AG09309 (cell line): ENCODE measurements around the gene S100A5.
A peak's percentile ranks its signal among the peaks of the same experiment; 100 is the strongest.

Experiments
- DNase-seq: peaks from one replicate; pipeline ENCODE4 v3.0.0-alpha.2; 2010; ENCODE audit warnings: low read depth
- H3K4me3 ChIP-seq: 2 replicates; pipeline ENCODE4 v1.5.1; 2011; ENCODE audit warnings: mild to moderate bottlenecking, low read depth, low read length, moderate library complexity; ENCODE audit not compliant: control insufficient read depth
- TF ChIP-seq, protein P1 (sequence below): IDR thresholded peaks from 2 replicates; pipeline ENCODE4 v1.5.1; 2011; ENCODE audit warnings: mild to moderate bottlenecking, low read depth, low read length, inconsistent platforms; ENCODE audit not compliant: insufficient read depth, control insufficient read depth; ENCODE audit errors: missing control alignments

S100A5 gene

DNA sequence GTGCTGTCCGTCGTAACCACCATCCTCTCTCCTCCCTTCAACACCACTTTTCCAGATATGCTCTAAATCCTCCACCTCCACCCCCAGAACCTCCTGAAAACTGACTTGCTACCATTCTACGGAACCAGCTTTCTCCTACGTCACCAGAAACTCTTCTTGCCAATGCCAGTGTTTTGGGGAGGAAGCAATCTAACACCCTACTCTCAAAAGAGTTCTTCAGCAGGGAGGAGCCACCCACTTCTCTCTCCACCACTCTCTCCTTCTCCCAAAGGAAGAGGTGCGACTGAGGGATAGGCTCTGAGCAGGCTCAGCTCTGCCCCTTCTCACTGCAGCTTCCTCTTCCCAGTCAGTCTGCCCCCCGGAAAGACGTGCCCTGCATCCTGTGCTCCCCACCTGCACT is 31.0 kb upstream of the S100A5 start:
- no peak for DNase-seq
- TF ChIP-seq, protein P1, sequence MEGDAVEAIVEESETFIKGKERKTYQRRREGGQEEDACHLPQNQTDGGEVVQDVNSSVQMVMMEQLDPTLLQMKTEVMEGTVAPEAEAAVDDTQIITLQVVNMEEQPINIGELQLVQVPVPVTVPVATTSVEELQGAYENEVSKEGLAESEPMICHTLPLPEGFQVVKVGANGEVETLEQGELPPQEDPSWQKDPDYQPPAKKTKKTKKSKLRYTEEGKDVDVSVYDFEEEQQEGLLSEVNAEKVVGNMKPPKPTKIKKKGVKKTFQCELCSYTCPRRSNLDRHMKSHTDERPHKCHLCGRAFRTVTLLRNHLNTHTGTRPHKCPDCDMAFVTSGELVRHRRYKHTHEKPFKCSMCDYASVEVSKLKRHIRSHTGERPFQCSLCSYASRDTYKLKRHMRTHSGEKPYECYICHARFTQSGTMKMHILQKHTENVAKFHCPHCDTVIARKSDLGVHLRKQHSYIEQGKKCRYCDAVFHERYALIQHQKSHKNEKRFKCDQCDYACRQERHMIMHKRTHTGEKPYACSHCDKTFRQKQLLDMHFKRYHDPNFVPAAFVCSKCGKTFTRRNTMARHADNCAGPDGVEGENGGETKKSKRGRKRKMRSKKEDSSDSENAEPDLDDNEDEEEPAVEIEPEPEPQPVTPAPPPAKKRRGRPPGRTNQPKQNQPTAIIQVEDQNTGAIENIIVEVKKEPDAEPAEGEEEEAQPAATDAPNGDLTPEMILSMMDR: no peak
- H3K4me3 ChIP-seq: no peak overlapping the region

DNA sequence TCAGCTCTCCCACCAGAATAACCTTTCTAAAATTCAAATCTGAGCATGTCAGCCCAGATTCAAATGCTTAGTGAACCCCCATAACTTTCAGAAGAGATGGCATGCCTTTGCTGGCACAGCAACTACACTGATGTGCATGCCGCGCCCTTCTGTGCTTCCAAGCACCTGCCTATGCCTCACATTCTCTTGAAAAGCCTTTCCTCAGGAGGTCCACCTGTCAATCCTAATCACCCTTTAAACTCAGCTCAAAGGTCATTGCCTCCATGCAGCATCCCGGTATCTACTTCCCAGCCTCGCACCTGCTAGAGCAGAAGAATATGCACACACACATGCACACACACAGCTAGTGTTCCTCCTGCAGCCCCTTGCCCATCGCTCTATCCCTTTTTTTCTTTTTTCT is 30.1 kb upstream of the S100A5 start:
- DNase-seq: no peak
- H3K4me3 ChIP-seq: no peak overlapping the region
- TF ChIP-seq, protein P1: no peak

DNA sequence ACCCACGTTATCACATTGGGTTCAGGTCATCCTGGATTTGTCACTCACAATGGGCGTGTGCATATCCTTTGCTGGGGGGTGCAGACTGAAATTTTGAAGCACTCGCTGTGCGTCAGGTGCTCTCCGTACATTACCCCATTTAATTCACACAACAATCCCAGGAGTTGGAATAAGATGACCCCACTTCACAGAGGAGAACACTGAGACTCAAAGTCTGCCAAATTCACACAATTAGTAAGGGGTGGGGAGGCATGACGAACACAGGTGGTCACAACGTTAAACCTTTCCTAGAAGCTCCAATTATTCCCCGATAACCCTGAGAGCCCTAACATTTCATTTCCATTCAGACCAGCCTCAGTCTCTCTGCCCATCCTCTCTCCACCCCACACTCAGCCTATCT is 28.7 kb upstream of the S100A5 start:
- no peak overlapping the region for H3K4me3 ChIP-seq
- DNase-seq: no peak
- TF ChIP-seq, protein P1: no peak

DNA sequence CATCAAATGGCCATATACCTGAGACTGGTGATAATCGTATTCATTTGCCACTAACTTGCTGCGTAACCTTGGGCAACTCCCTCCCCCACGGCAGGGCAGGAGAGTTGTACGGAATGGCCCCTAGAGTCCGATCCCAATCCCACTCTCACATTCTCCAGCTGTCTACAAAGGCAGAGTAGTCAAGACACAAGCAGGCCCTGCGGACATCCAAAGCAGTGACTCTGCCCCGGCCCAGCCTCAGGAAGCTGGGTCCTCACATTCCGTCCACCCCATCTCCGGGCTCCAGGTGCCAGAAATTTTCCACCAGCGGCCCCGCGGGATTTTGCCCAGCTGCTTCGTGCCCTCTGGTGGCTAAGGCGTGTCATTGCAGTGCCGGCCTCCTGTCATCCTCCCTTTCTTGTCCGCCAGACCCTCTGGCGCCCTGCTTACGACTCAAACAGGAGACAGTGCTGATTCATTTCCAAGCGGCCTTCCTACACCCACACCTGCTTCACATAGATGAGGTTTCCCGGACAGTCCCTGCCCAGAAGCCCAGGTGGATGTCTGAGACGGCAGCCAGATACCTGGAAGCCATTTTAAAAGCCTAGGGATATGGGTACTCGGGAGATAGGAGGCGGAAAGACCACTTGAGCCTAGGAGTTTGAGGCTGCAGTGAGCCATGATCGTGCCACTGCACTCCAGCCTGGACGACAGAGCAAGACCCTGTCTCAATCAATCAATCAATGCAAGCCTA is 27.8 kb upstream of the S100A5 start:
- peak; percentile 58 for DNase-seq
- TF ChIP-seq, protein P1: peak; percentile 98
- no peak overlapping the region; the same call in none of the 2 replicates for H3K4me3 ChIP-seq

DNA sequence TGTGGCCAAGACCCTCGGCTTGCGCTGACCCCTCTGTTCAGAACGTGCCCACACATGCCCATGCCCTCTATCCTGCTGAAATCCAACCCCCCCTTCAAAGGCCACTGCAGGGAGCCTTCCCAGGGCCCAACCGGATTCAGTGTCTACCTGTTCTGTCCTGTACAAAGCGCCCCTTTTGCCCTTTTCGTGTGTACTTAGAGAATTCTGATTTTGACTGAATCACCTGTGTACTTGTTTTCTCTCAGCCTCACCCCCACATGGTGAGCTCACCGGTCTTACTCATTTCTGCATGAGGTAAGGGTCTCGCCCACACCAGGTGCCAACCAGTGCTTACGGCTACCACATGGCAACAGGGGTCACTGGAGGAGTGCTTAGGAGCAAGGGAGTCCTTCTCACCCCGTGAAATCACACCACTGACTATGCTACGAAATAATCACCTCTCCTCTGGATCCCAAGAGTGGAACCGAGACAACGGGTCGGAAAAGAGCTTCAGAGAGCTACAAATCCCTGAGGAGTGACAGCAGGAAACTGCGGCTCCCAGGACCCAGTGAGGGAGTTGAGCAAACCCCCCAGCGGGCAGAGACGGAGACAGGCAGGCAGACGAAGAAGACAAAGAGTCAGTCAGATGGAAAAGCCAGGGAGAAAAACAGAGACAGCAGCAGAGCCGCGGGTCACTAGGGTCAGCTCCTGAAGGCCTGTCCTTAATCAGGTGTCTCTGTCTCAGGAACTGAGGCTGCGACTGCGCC is 27.1 kb upstream of the S100A5 start:
- TF ChIP-seq, protein P1: no peak
- no peak overlapping the region; the same call in 1 of the 2 replicates for H3K4me3 ChIP-seq
- no peak for DNase-seq

DNA sequence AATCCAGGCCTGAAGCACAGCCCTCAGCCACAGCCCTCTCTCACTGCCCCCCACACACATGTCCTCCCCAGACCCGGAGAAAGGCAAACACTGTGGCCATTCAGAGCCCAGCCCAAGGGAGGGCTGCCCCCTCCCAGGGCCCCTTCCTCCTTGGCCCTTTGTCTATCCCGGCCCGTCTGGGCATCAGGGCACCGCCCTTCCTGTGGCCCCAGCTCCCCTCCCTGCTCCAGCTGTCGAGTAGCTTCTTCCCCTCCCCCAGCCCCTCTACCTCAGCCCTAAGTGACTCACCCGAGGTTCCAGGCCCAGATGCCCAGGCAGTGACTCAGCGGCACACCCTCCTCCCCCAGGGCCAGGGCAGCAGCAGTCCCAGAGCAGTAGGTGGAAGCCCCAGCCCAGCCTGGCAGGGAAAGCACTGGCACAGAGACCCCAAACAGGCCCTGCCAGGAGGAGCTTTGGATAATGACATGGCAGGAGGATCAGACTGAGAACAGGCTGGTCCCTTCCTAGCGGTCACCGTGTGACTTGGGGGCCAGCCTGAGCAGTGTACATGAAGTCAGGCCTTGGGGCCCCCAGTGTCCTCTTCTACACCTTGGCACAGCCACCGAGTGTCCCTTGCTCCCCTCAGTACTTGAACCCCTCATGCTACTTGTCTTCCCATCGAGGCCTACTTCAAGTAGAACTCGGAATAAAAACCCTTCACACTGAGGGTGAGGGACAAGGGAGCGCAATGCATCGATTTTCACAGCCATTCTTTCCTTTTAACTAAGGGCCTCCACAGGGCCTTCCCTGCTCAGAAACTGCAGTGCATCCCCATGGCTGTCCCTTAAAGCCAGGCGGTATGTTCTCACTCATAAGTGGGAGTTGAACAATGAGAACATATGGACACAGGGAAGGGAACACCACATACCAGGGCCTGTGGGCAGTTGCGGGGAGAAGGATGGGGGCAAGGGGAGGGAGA is 26.0 kb upstream of the S100A5 start:
- DNase-seq: peak; percentile 95
- peak overlapping the region; percentile 9 for H3K4me3 ChIP-seq
- TF ChIP-seq, protein P1: no peak
